Measurements from ENCODE around the gene FN3KRP.
"Not testable (repeated sequence)": the region's sequence is repeated elsewhere in the genome, so short reads cannot be mapped to it uniquely, and the experiment has no call there.

The FN3KRP gene

GRCh38 chr17:82745524-82745923, 29.0 kb downstream of the FN3KRP start:
- no peak for DNase-seq

GRCh38 chr17:82748756-82749155, 32.2 kb downstream of the FN3KRP start:
- DNase-seq = no peak

DNA sequence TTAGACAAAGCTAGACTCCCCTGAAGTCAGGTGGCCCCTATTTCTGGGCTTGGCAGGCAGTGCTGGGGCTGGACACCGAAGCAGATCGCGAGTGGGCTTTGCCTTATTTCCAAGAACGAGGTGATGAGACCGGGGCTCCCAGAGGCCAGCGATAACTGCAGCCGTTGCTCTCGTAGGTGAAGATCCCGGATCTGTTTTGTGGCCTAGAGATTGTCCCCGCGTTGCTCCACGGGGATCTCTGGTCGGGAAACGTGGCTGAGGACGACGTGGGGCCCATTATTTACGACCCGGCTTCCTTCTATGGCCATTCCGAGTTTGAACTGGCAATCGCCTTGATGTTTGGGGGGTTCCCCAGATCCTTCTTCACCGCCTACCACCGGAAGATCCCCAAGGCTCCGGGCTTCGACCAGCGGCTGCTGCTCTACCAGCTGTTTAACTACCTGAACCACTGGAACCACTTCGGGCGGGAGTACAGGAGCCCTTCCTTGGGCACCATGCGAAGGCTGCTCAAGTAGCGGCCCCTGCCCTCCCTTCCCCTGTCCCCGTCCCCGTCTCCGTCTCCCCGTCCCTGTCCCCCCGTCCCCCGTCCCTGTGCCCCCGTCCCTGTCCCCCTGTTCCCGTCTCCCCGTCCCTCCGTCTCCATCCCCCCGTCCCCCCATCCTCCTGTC, 33.9 kb downstream of the FN3KRP start:
- DNase-seq = no peak

DNA sequence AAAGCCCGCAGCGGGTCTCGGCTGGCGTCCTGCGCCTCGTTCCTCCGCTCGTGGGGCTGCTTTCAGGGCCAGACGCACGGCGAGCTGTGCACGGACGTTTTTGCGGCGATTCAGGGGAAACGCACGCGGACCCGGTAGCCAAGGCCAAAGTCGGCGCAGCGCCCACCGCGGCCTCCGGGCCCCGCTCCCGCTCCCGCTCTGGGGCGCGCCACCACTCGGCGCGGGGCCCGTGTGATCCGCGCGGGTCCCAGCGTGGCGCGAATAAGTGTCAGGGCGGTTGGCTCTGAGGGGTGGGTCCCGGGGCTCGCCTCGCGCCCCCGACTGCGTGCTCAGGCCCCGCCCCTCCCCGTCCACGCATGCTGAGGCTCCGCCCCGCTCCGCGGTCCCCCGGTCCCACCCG, 34.7 kb downstream of the FN3KRP start:
- no peak for DNase-seq

DNA sequence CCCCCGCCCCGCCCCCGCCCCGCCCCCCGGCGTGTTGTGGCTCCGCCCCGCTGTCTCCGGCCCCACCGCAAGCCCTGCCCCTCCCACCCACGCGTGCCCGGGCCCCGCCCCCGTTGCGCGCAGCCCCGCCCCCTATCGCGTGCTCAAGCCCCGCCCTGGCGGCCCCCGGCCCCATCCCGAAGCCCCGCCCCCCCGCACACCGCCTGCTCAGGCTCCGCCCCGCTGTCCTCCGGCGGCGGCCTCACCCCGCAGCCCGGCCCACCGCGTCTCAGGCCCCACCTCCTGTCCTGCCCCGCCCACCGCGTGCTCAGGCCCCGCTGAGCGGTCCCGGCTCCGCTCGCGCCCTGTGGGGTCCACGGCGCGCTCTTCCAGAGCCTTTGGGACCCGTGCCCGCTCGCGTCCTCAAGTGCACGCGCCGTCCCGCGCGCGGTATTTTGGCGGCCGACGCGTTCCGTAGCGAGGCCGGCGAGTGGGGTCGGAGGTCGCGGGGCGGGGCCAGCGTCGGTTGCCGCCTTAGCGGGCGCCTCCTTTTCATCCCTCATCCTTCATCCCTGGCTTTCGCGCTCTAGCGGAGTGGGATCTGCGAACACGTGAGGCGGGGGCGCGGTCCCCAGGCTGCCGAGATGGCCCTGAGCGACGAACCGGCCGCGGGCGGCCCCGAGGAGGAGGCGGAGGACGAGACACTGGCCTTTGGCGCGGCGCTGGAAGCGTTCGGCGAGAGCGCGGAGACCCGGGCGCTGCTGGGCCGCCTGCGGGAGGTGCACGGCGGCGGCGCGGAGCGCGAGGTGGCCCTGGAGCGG, 35.3 kb downstream of the FN3KRP start, which contains the start of gene TBCD:
TBCD (plus strand) TSS at position 495 of the 800 bp plus-strand sequence; CDS start at position 624, 129 bp downstream.
- DNase-seq = peak; percentile 86

DNA sequence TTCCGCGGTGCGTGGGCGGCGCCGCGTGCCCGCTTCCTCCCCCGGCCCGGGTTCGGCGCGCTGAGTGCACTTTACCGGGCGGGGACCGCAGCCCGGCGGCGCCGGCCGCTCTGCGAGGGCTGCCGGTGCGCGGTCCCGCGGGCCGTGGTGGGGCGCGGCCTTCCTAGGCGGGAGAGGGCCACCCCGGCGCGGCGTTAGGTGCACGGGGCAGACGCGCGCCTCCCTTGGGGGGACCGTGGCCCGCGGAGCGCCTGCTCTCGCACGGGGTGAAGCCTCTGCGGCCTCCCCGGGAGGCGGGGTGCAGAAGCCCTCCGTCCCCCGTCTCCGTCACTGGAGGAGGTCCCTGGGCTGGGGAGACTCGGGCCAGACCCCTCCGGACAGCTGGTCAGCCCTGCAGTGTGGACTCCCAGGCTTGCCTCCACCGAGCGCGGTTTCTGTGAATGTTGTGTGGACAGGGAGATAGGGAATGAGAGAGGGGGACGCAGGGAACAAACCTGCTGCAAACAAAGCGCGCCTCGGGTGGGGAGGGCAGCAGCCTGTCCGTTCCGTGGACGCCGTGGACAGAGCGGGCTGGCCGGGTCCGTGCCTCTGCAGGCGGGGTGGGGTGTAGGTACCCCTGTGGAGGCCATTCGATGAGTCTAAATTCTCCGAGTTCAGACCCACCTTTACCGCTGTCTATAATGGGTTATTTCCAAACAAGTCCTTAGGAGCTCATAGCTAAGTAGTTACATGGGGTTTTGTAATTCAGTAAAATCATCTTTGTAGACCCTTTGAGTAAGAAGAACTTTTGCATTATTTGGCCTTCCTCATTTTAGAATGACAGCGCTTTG, 36.1 kb downstream of the FN3KRP start:
- DNase-seq = no peak

GRCh38 chr17:82753201-82753464, 36.6 kb downstream of the FN3KRP start:
- DNase-seq = no peak

DNA sequence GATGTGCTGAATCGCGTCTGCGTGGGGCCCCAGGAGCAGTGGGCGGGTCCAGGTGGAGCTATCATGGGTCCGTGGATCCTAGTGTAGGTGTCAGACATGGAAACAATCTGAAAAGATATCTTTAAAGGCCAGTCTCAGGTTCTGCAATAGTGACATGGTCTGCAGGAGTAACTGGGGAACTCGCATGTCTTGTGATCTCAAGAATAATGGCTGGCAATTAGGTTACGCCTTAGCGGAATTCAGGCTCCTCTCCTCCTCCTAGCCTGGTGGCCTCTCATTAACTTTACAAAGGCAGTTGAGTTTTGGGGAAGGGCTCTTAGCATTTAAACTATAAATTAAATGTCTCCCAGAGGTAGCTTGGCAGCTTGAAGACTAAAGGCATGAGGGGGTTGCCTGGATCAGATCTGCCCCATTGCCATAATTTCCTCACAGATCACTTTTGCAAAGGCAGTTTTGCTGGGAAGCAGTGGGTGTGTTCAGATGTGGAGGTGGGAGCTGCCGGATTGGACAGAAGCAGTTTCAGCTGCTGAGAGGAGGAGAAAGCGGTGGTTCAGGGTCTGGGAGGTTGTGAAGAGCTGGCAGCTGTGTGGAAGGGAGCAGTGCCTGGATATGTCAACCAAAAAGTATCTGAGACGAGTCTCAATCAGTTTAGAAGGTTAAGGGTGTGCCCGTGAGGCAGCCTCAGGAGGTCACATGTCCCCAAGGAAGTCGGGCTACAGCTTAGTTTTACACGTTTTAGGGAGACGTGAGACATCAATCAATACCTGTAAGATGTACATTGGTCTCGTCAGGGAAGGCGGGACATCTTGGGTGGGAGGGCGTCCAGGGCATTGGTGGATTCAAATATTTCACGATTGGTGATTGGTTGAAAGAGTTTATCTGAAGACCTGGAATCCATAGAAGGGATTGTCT, 38.0 kb downstream of the FN3KRP start:
- no peak for DNase-seq

DNA sequence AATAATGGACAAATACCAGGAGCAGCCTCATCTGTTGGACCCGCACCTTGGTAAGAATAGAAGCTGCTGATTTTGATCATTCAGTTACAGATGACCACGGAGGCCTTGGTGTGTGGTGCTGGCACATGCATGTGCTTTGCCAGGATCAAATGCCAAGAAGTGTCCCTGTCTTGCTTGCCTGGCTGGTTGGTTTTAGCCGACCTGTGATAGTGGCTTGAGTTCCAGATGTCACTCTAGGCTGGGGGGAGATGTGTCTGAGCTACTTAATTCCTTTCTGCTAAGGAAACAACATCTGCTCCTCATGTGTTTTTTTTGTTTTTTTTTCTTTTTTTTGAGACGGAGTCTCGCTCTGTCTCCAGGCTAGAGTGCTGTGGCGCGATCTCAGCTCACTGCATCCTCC, 39.7 kb downstream of the FN3KRP start:
- DNase-seq = no peak

DNA sequence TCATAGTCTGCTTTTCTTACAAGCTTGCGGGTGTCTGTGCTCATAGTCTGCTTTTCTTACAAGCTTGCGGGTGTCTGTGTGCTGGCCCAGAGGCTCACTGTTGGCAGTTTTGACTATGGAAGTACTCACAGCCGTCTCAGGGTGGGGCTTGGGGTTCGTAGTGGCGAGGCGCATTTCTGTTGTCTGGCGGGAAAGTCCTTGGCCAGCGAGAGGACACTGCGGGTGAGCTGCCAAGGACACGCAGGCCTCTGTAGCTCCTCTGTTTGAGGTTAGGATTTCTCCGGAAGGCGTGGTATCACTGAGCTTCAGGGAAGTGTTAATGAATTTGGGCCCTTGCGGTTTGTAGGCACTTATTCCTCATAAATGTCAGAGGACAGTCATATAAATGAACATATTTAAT, 48.9 kb downstream of the FN3KRP start:
- no peak for DNase-seq

- peak; percentile 40 for DNase-seq
Measured at GRCh38 chr17:82767041-82767754, 50.7 kb downstream of the FN3KRP start.

- no peak for DNase-seq
Measured at GRCh38 chr17:82769041-82769440, 52.5 kb downstream of the FN3KRP start.

GRCh38 chr17:82772026-82772425, 55.5 kb downstream of the FN3KRP start:
- no peak for DNase-seq

GRCh38 chr17:82774456-82774855, 58.0 kb downstream of the FN3KRP start:
- DNase-seq = not testable (repeated sequence)

DNA sequence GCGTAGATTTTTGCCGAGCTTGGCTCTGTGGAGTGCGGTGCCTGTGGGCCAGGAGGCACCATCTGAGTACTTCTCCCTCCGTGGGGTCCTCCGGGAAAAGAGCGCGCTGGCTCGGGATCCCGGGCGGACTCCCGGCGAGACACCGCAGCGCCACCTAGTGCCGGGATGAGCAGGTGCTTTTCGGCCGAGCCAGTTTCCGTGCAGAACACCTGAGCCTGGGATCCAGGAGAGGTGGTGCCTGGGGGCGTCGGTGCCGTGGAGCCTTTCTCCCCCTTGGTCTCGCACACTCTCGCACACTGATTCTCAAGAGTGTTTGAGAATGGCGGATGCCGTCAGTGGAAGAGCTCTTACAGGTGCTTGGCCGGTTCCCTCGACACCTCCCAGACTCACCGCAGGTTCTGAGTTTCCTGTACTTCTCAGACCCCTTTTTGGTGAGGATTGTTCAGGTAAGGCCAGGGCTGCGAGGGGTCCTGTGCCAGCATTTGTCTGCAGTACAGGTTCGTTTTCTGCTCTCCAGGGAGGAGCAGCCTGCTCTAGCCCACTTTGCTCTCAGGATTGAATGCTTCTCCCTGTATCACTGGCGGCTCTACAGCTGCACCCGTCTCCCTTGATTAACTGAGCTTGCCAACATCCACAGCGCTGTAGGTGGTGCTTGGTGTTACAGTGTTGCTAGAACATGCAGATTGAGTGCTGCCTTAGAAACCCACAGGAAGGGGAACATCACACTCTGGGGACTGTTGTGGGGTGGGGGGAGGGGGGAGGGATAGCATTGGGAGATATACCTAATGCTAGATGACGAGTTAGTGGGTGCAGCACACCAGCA, 58.7 kb downstream of the FN3KRP start:
- peak; percentile 43 for DNase-seq

DNA sequence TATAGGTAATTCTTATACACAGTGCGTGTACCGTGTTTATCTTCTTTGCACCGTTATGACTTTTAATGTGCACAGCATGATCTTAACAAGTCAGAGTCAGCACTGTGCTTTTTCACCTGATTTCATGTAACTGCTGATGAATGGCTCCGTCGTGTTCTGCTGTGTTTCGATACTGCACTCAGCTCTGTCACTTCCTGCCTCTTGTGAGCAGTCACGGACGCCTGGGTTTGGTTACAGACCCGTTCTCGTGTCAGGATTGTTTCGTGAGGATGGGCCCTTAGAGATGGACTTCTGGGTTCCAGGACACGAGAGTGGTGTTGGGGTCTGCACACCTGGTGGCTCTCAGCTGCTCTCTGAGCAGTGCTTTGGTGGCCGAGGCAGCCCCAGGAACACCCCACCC, 59.9 kb downstream of the FN3KRP start:
- no peak for DNase-seq

All from CD4-positive, alpha-beta T cell treated with Interleukin-12 subunit alpha and Interleukin-12 subunit beta, for 1 hour (primary cell).